ENCODE results near the gene NFE2. TPM values are rescaled to one million over a fixed set of nuclear protein-coding genes. Genes with fewer than 3 reads are reported as not detected.

The NFE2 gene
- total RNA-seq, 2 donors from 2014 or later: 0.26 TPM; not detected in 1

DNA sequence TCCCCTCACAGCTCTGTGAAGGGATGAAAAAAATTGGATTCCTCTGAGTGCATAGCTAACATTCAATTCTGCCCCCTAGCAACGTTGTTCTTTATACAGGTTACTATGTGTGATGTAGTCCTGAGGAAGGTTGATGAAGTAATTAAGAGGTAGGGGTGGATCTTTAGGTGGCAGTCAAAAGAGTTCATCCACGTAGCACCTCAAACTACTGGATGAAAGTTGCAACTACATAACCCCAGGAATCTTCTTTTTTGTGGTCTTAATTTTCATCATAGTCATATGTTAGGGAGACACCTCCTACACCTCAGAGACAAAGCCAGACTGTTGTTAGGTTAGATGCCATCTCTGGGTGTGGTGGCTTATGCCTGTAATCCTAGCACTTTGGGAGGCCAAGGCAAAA lies 10.2 kb upstream of the NFE2 start:
- intact Hi-C loops (cut with DNase I): no loop called here
- TF ChIP-seq POLR2A (IDR thresholded peaks at IDR 0.05): no peak
- TF ChIP-seq, protein P1, sequence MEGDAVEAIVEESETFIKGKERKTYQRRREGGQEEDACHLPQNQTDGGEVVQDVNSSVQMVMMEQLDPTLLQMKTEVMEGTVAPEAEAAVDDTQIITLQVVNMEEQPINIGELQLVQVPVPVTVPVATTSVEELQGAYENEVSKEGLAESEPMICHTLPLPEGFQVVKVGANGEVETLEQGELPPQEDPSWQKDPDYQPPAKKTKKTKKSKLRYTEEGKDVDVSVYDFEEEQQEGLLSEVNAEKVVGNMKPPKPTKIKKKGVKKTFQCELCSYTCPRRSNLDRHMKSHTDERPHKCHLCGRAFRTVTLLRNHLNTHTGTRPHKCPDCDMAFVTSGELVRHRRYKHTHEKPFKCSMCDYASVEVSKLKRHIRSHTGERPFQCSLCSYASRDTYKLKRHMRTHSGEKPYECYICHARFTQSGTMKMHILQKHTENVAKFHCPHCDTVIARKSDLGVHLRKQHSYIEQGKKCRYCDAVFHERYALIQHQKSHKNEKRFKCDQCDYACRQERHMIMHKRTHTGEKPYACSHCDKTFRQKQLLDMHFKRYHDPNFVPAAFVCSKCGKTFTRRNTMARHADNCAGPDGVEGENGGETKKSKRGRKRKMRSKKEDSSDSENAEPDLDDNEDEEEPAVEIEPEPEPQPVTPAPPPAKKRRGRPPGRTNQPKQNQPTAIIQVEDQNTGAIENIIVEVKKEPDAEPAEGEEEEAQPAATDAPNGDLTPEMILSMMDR (IDR thresholded peaks at IDR 0.05): no peak
- Histone ChIP-seq H3K27ac (no peak overlapping the region), H3K9me3 (no peaks in the 10 kb centered on the region), H3K4me3 (no peak overlapping the region), H3K36me3 (replicated peaks in 1 of 2; ENCODE audit: insufficient read depth in 1 of 2, low read depth in 2 of 2) (no peaks in the 10 kb centered on the region), H3K4me1 (no peaks in the 10 kb centered on the region), H3K27me3 (no peaks in the 10 kb centered on the region)
- no peak for DNase-seq
- ATAC-seq: no peak
- 62 to 64% methylated on average over 2 of the region's 2 CpGs for WGBS, 2 donors

DNA sequence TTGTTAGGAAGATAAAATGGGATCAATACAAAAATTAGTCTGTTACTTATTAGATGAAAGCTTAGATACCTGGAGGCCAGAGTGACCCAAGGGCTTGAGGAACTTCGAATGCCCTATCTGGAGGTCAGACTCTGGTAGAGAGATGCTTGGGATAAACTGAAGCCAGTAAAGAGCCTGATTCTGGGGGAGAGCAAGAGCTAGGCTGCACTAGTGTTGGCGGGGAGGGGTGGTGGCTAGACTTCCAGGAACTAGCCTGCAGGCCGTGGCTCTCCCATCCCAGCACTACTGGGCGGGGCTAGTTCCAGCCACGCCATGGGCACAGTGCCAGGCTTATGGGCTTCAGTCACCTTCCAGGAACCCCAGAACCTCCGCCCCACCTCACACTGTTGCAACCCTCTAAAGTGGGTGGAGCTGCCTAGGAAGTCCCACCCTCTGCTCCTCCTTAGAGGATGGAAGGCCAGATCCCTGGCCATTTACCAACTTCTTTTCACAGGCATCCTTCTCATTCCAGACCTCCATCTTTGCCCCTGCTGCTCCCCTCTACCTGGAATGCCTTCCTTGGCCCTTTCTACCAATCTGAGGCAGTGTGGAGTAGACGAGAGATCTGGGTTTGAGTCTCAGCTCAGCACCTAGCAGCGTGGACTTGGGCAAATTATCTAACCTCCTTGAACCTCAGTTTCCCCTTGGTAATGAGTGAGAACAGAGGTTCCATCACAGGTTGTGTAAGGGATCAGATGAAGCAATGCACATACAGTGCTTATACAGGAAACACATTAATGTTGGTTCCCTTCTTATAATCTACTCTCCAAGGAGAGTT lies 6.3 kb upstream of the NFE2 start:
- peak; percentile 48 to 81 (median 56) for DNase-seq
- intact Hi-C loops (cut with DNase I): no loop called here
- no peaks in the 10 kb centered on the region for H3K36me3 ChIP-seq (replicated peaks in 1 of 2; ENCODE audit: insufficient read depth in 1 of 2, low read depth in 2 of 2)
- H3K27ac ChIP-seq: no peak overlapping the region
- peaks cover 12% of the 10 kb centered on the region for H3K4me1 ChIP-seq
- ATAC-seq: peak; percentile 37
- H3K27me3 ChIP-seq: no peaks in the 10 kb centered on the region
- H3K9me3 ChIP-seq: no peaks in the 10 kb centered on the region
- no peak overlapping the region for H3K4me3 ChIP-seq
- 51 to 68% methylated on average over 8 of the region's 8 CpGs for WGBS, 2 donors
- TF ChIP-seq POLR2A (IDR thresholded peaks at IDR 0.05): no peak
- TF ChIP-seq, protein P1 (IDR thresholded peaks at IDR 0.05): no peak

DNA sequence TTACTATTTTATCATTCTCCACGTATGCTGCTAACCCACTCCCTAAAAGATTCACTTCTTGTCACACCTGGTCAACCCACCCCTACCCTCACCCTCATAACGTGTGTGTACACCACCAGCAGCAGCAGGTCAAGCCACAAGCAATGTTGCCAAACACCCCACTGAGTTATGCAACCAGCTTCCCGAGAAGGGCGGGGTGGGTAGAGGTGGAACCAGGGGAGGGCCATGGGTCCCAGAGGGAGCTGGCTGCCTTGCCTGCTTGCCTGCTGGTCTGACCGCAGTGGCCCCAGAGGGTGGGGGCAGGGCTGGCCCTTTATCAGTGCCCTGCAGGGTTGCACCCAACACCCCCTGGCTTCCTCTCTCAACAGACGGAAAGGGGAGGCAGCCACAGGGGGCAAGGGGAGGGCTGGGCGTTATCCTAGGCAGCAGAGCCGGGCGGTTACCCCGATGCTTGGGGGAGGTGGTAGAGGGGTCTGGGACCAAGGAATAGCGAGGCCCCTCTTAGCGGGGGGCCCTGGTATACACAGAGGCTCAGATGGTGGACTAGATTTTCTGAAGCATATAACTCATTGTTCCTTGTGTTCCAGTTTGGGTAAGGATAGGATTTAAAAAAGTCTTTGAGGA lies 3.5 kb upstream of the NFE2 start:
- Histone ChIP-seq H3K27ac (no peak overlapping the region), H3K4me1 (peaks cover 26% of the 10 kb centered on the region), H3K4me3 (no peak overlapping the region), H3K9me3 (no peaks in the 10 kb centered on the region), H3K27me3 (no peaks in the 10 kb centered on the region), H3K36me3 (replicated peaks in 1 of 2; ENCODE audit: insufficient read depth in 1 of 2, low read depth in 2 of 2) (no peaks in the 10 kb centered on the region)
- ATAC-seq (peak; percentile 87), DNase-seq (peak; percentile 69 to 83 (median 81))
- TF ChIP-seq POLR2A (IDR thresholded peaks at IDR 0.05): no peak
- TF ChIP-seq, protein P1 (IDR thresholded peaks at IDR 0.05): no peak
- 23 to 30% methylated on average over 10 to 12 of the region's 12 CpGs for WGBS, 2 donors
- intact Hi-C loops (cut with DNase I): no loop called here

DNA sequence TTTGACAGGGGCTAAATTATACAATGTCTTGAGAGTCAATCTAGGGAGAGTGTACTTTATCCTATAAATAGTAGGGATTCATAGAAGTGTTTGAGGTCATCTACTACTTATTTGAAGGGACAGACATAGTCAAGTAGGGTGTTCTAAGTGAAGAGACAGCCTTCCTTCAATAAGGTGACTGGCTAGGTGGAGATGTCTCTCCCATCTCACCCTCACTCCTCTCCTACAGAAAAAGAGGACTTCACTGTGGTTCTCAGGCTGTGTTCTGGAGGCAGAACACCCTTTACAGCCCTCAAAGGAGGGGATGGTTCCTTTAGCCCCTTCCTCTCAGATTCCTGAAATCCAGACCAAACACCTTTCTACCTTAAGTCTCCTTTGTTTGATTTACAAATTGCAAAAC lies 2.8 kb upstream of the NFE2 start:
- intact Hi-C loops (cut with DNase I): no loop called here
- DNase-seq: no peak
- H3K4me1 ChIP-seq: peaks cover 26% of the 10 kb centered on the region
- H3K27me3 ChIP-seq: no peaks in the 10 kb centered on the region
- TF ChIP-seq, protein P1 (IDR thresholded peaks at IDR 0.05): no peak
- no peak for TF ChIP-seq POLR2A (IDR thresholded peaks at IDR 0.05)
- no peaks in the 10 kb centered on the region for H3K9me3 ChIP-seq
- no peaks in the 10 kb centered on the region for H3K36me3 ChIP-seq (replicated peaks in 1 of 2; ENCODE audit: insufficient read depth in 1 of 2, low read depth in 2 of 2)
- H3K4me3 ChIP-seq: no peak overlapping the region
- no peak for ATAC-seq
- no peak overlapping the region for H3K27ac ChIP-seq
